IMR-90 (cell line): ENCODE results near the gene MSH6. TPM values are rescaled to one million over a fixed set of nuclear protein-coding genes. Genes with fewer than 3 reads are reported as not detected.

Source experiments
- ATAC-seq: fragments of 200-7000 bp; cut with Tn5 transposase; 2 replicates; pipeline ENCODE4 v1.9.1; 2020; ENCODE audit warnings: low read depth, mild to moderate bottlenecking, moderate library complexity
- BruUV-seq: library from RNA; stranded (reverse); fragments of 400-500 nt; replicated peaks from 2 replicates; lab custom pipeline; 2021; lab: Mats Ljungman, UMichigan
- CTCF ChIA-PET: fragments of 300-600 bp; formaldehyde crosslinking; extraction: SDS; loops from one replicate; lab custom pipeline; 2021; ENCODE audit warnings: antibody characterized with exemption; lab: Yijun Ruan, JAX
- POLR2A ChIA-PET: fragments of 300-600 bp; sonication (Branson Sonifier 250); formaldehyde crosslinking; loops from one replicate; lab custom pipeline; 2022; ENCODE audit warnings: antibody characterized with exemption; ENCODE audit not compliant: unreplicated experiment; lab: Charles Lee
- DNase-seq: peaks from one replicate; pipeline ENCODE4 v3.0.0; 2013
- H2AFZ ChIP-seq: replicated peaks from 2 replicates; pipeline ENCODE3; 2013; ENCODE audit warnings: low read length, mild to moderate bottlenecking; ENCODE audit not compliant: poor library complexity
- H2AK5ac ChIP-seq: 2 replicates; pipeline ENCODE4 v1.6.1; 2013; ENCODE audit warnings: low read depth, low read length, inconsistent platforms
- H2AK9ac ChIP-seq: replicated peaks from 2 replicates; pipeline ENCODE3; 2013; ENCODE audit warnings: mild to moderate bottlenecking, low read depth, low read length, moderate library complexity; ENCODE audit not compliant: poor library complexity
- H2BK120ac ChIP-seq: 2 replicates; pipeline ENCODE4 v1.6.1; 2013; ENCODE audit warnings: low read depth, low read length, inconsistent platforms
- H2BK15ac ChIP-seq: 3 replicates; pipeline ENCODE4 v1.6.1; 2013; ENCODE audit warnings: low read depth, low read length, inconsistent platforms
- H2BK20ac ChIP-seq: 2 replicates; pipeline ENCODE4 v1.6.1; 2013; ENCODE audit warnings: low read depth, mild to moderate bottlenecking, inconsistent platforms, low read length, moderate library complexity
- H2BK5ac ChIP-seq: 2 replicates; pipeline ENCODE4 v1.6.1; 2013; ENCODE audit warnings: mild to moderate bottlenecking, low read depth, low read length, inconsistent platforms; ENCODE audit not compliant: poor library complexity, severe bottlenecking
- H3K14ac ChIP-seq: replicated peaks from 2 replicates; pipeline ENCODE4 v1.6.1; 2013; ENCODE audit warnings: low read depth, low read length, inconsistent platforms
- H3K18ac ChIP-seq: 2 replicates; pipeline ENCODE4 v1.6.1; 2013; ENCODE audit warnings: low read depth, low read length, control low read depth
- H3K23ac ChIP-seq: 2 replicates; pipeline ENCODE4 v1.6.1; 2013; ENCODE audit warnings: low read depth, low read length, inconsistent platforms
- H3K27ac ChIP-seq: 2 replicates; pipeline ENCODE4 v1.5.1; 2013; ENCODE audit warnings: mild to moderate bottlenecking, control low read depth, low read length; ENCODE audit not compliant: insufficient read depth
- H3K27me3 ChIP-seq: 2 replicates; pipeline ENCODE4 v1.6.1; 2013; ENCODE audit warnings: low read length; ENCODE audit not compliant: control insufficient read depth, insufficient read depth
- H3K36me3 ChIP-seq: 2 replicates; pipeline ENCODE4 v1.6.1; 2013; ENCODE audit warnings: low read length, mixed read lengths; ENCODE audit not compliant: control insufficient read depth, insufficient read depth
- H3K4ac ChIP-seq: 2 replicates; pipeline ENCODE4 v1.6.1; 2013; ENCODE audit warnings: low read depth, low read length, inconsistent platforms
- H3K4me1 ChIP-seq: 2 replicates; pipeline ENCODE4 v1.6.1; 2013; ENCODE audit warnings: low read length, mixed read lengths; ENCODE audit not compliant: control insufficient read depth, insufficient read depth
- H3K4me2 ChIP-seq: 2 replicates; pipeline ENCODE4 v1.6.1; 2013; ENCODE audit warnings: low read depth, mild to moderate bottlenecking, control low read depth, low read length, moderate library complexity
- H3K4me3 ChIP-seq: 2 replicates; pipeline ENCODE4 v1.5.1; 2013; ENCODE audit warnings: low read depth, mild to moderate bottlenecking, control low read depth, low read length, moderate library complexity; ENCODE audit not compliant: insufficient read depth
- H3K56ac ChIP-seq: 2 replicates; pipeline ENCODE4 v1.6.1; 2013; ENCODE audit warnings: low read length, inconsistent platforms; ENCODE audit not compliant: insufficient read depth; ENCODE audit errors: extremely low read depth
- H3K79me1 ChIP-seq, 2 experiments: 2 replicates each; pipeline ENCODE4 v1.6.1; 2013; ENCODE audit warnings: low read length in 2 of 2, inconsistent platforms in 1 of 2, low read depth in 1 of 2
- H3K9ac ChIP-seq: 2 replicates; pipeline ENCODE4 v1.6.1; 2013; ENCODE audit warnings: low read depth, low read length, control low read depth
- H3K9me1 ChIP-seq: 2 replicates; pipeline ENCODE4 v1.6.1; 2013; ENCODE audit warnings: low read length, inconsistent platforms; ENCODE audit not compliant: insufficient read depth
- H3K9me3 ChIP-seq: 2 replicates; pipeline ENCODE4 v1.6.1; 2013; ENCODE audit warnings: low read length; ENCODE audit not compliant: control insufficient read depth, insufficient read depth
- H4K20me1 ChIP-seq: 2 replicates; pipeline ENCODE4 v1.6.1; 2013; ENCODE audit warnings: low read length, inconsistent platforms; ENCODE audit not compliant: insufficient read depth
- H4K5ac ChIP-seq: 2 replicates; pipeline ENCODE4 v1.6.1; 2013; ENCODE audit warnings: mild to moderate bottlenecking, low read depth, low read length, control low read depth
- H4K8ac ChIP-seq, 2 experiments: 2 replicates each; pipeline ENCODE4 v1.6.1; 2013; ENCODE audit warnings: low read depth in 2 of 2, low read length in 2 of 2, control low read depth in 1 of 2, inconsistent platforms in 1 of 2
- H4K91ac ChIP-seq: 2 replicates; pipeline ENCODE4 v1.6.1; 2013; ENCODE audit warnings: low read depth, low read length, inconsistent platforms; ENCODE audit not compliant: insufficient read depth
- CHD1 ChIP-seq: IDR thresholded peaks from 2 replicates; pipeline ENCODE4 v1.6.1; 2012; ENCODE audit warnings: low read depth, low read length, improper control_type of control experiment
- CTCF ChIP-seq: conservative IDR thresholded peaks from 2 replicates; pipeline ENCODE4 v1.5.1; 2012; ENCODE audit warnings: mild to moderate bottlenecking, low read depth, low read length, improper control_type of control experiment
- ELK1 ChIP-seq: fragments of 150-350 bp; IDR thresholded peaks from 2 replicates; pipeline ENCODE4 v1.6.1; 2016; ENCODE audit warnings: low read depth, mild to moderate bottlenecking, low read length, moderate library complexity, borderline replicate concordance
- MAZ ChIP-seq: IDR thresholded peaks from 2 replicates; pipeline ENCODE4 v1.6.1; 2012; ENCODE audit warnings: low read depth, mild to moderate bottlenecking, low read length, improper control_type of control experiment, moderate library complexity, borderline replicate concordance
- MXI1 ChIP-seq: IDR thresholded peaks from 2 replicates; pipeline ENCODE4 v1.6.1; 2012; ENCODE audit warnings: low read depth, mild to moderate bottlenecking, low read length, moderate library complexity, borderline replicate concordance
- NFE2L2 ChIP-seq: fragments of 150-350 bp; IDR thresholded peaks from 2 replicates; pipeline ENCODE4 v1.6.1; 2016; ENCODE audit warnings: low read depth, mild to moderate bottlenecking, low read length
- POLR2A ChIP-seq: IDR thresholded peaks from 2 replicates; pipeline ENCODE4 v1.6.1; 2012; ENCODE audit warnings: mild to moderate bottlenecking, low read depth, low read length
- RCOR1 ChIP-seq: IDR thresholded peaks from 2 replicates; pipeline ENCODE4 v1.6.1; 2012; ENCODE audit warnings: mild to moderate bottlenecking, low read length, improper control_type of control experiment; ENCODE audit not compliant: insufficient replicate concordance
- RFX5 ChIP-seq: IDR thresholded peaks from 2 replicates; pipeline ENCODE4 v1.8.0; 2012; ENCODE audit warnings: low read depth, mild to moderate bottlenecking, low read length, moderate library complexity
- SMC3 ChIP-seq: fragments of 150-350 bp; IDR thresholded peaks from 2 replicates; pipeline ENCODE4 v1.6.1; 2016; ENCODE audit warnings: low read depth, mild to moderate bottlenecking, antibody characterized with exemption, low read length, moderate library complexity
- WGBS, 2 experiments: methylation state at CpG; one replicate each; pipeline versions ENCODE4 v1.1.5 to v1.1.7; 2013; ENCODE audit warnings: missing lambda C conversion rate in 2 of 2; ENCODE audit not compliant: insufficient read length in 1 of 2; ENCODE audit errors: extremely low coverage in 2 of 2; 5-methylcytosine and 5-hydroxymethylcytosine counted together
- dilution Hi-C: fragments of 300-500 bp; cut with HindIII; formaldehyde crosslinking; loops from one replicate; pipeline ENCODE4 v1.14.3; 2018; ENCODE audit warnings: low sequenced_read_pairs; ENCODE audit not compliant: unreplicated experiment
- in situ Hi-C: fragments of 300-500 bp; cut with MboI; formaldehyde crosslinking; loops from 3 replicates; pipeline ENCODE4 v1.14.3; 2019; ENCODE audit warnings: low sequenced_read_pairs, inconsistent platforms, mixed read lengths
- intact Hi-C: fragments of 100-400 bp; cut with micrococcal nuclease; formaldehyde crosslinking; loops from 2 replicates; pipeline ENCODE4 v1.10.0; 2022
- polyA plus RNA-seq, 3 experiments: library from polyadenylated mRNA; depleted of rRNA; stranded (reverse); fragments of >200 nt; gene quantifications; 2 replicates each; pipeline ENCODE4 v1.2.3, GENCODE V29; 2012; ENCODE audit warnings: low replicate concordance in 1 of 3
- total RNA-seq: library from RNA; depleted of rRNA; stranded (reverse); fragments of >200 nt; gene quantifications from 2 replicates; pipeline ENCODE4 v1.2.3, GENCODE V29; 2012

Gene MSH6
- total and polyA plus RNA-seq, 2 of the 4 experiments (the other 2 are of a cell fraction), result 17.1 to 48.9 TPM

GRCh38 chr2:47747878-47748277, 35.1 kb upstream of the MSH6 start:
- Histone ChIP-seq H3K4me2 (no peak overlapping the region), H2BK120ac (no peak overlapping the region), H3K23ac (no peak overlapping the region), H3K9me1 (no peaks in the 10 kb centered on the region), H3K4me1 (no peaks in the 10 kb centered on the region), H3K79me1 (no peaks in the 10 kb centered on the region), H3K14ac (no peak overlapping the region), H3K36me3 (no peaks in the 10 kb centered on the region), H3K27ac (no peak overlapping the region), H4K20me1 (no peaks in the 10 kb centered on the region), H2AFZ (no peak overlapping the region), H3K9ac (no peak overlapping the region), H3K18ac (no peak overlapping the region), H3K4me3 (no peak overlapping the region), H3K56ac (no peak overlapping the region), H2BK20ac (no peak overlapping the region), H4K8ac (no peak overlapping the region), H3K27me3 (peaks cover 9% of the 10 kb centered on the region), H4K5ac (no peak overlapping the region), H2AK9ac (no peak overlapping the region), H4K91ac (no peak overlapping the region), H2BK15ac (no peak overlapping the region), H3K9me3 (peaks cover 5% of the 10 kb centered on the region; the same call in 1 of the 2 replicates), H2AK5ac (no peak overlapping the region), H2BK5ac (no peak overlapping the region), H3K4ac (no peak overlapping the region)
- no peak for DNase-seq
- 29% methylated on average over 2 of the region's 4 CpGs; no CpG with 5 or more reads in 1 of the 2 experiments for WGBS, 2 experiments
- ChIA-PET POLR2A (no interaction called here), CTCF (no interaction called here)
- in situ Hi-C loops (no loop called here), intact Hi-C loops (no loop called here), dilution Hi-C loops (no loop called here)
- TF ChIP-seq ELK1, result no peak
- TF ChIP-seq RFX5, result no peak
- no peak for TF ChIP-seq RCOR1
- no peak for TF ChIP-seq SMC3
- TF ChIP-seq MAZ, result no peak
- no peak for TF ChIP-seq NFE2L2
- no peak for TF ChIP-seq CHD1
- TF ChIP-seq MXI1, result no peak
- TF ChIP-seq CTCF, result no peak
- TF ChIP-seq POLR2A, result no peak
- no TSS peak for BruUV-seq
- no peak for ATAC-seq
